ENCODE measurements around the gene C11orf42.

C11orf42 gene, protein sequence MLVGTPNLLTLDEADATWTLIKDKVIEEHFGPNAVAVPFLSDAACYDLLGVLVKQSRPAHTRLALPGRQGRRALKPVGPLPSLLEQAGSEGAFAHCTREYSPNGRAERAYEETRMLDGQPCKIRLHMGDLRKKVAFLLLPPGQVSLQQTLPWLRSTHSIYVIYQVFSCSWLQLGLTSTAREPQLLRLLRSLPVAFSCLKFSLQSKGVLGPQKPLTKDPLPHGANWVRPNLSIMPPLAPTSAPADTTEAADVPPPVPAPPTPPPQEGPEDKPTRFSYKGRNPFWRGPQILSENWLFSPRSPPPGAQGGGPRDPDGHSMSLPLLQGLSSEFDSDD

DNA sequence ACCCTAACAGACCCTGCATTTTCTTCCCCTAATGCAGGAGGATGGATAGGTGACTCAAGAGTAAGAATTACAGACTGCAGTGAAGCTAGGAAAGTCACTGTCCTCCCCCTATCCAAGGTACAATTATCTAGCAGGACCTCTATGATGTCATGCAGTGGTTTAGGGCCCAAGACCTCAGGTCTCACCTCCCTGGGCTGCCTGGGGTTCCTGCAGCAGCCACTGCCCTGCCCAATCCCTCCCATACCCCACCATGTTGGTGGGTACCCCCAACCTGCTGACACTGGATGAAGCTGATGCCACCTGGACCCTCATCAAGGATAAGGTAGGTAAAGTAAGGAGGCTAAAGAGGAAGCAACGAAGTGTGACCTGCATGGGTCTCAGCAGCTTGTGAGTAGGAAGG, at the start of gene C11orf42:
Gene C11orf42 (plus strand): TSS at position 192 of the 400 bp plus-strand sequence. CDS start 59 bp downstream, at position 251.
- DNase-seq (ENCODE audit: low read depth), result no peak

DNA sequence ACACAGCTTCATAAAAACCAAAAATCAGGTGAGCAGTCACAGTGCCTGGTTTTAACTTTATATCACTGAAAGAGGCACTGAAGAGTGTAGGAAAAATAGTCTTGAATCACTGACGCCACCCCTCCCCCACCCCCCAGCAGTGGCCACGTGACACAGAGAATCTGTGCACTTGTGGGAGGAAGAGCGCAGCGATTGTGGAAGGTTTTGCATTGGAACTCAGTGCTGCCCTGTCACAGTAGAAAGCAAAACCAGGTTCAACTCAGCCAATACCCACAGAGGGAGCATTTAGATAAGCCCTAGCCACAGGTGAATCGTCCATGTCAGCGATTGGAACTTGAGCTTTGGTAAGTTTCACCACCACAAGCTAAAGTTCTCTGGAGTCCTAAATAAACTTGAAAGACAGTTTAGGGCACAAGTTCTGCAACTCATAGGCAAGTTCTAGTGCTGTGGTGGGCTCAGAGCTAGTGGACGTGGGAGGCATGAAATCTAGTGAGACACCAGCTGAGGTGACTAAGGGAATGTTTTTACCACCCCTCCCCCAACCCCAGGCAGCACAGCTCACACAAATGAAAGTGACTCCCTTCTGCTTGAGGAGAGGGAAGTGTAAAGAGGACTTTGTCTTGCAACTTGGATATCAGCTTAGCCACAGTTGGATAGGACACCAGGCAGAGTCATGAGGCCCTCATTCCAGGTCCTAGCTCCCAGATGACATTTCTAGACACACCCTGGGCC, 48.6 kb upstream of the C11orf42 start:
- no peak for DNase-seq (ENCODE audit: low read depth)

DNA sequence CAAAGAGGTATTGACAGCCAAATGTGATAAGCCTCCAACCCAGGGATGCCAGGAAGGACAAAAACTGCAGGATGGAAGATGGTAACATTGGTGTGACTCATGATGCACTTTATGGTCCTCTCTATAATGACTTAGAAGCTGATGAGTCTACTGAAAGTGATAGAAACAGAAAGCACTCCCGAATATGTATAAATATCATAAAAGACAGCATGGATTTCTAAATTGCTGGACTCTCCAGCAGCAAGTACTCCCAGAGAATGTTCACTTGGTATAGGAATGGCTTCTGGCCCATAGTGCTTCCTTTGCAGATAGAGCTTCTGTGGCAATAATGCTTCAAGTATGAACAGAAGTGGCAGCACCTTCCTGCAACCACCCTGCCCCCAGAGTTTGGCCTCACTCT, 35.1 kb upstream of the C11orf42 start, which contains the start of gene OR52B2:
Gene OR52B2 (minus strand): TSS at position 101 of the 400 bp plus-strand sequence. CDS start 0 bp downstream, at position 101.
- no peak for DNase-seq (ENCODE audit: low read depth)

DNA sequence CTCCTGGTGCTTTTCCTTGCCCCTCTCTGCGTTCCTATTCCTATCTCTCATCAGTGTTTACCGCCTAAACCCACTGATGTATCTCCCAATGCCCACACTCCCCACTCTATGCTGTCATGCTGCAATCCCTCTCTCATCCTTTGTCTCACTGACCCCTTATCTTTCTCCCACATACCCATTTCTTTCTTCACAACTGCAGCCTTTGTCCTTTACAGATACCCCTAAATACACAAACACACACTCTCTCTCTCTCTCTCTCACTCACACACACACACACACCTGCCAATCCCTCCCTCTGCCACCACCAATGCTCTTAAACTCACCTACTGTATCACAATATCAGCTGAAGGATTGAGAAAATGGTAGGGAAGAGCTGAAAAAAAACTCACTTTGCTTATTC, 29.9 kb upstream of the C11orf42 start:
- no peak for DNase-seq (ENCODE audit: low read depth)

DNA sequence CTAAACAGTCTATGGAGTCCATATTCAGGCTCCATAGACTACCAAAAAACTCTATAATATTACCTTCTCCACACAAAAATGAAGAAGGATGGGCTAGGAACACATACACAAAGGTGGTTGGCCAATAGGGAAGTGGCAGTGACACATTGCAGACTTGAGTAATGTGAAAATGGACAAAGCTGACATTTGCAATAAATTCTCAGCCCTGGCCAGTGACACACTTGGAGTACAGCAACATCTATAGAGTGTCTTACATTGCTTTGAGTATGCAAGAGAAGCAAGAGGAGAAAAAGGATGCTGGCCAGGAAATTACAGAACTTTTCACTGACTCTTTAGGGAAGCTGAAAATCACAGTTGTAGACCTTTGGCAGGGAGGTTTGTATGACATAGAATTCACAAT, 13.6 kb upstream of the C11orf42 start:
- DNase-seq (ENCODE audit: low read depth), result no peak

DNA sequence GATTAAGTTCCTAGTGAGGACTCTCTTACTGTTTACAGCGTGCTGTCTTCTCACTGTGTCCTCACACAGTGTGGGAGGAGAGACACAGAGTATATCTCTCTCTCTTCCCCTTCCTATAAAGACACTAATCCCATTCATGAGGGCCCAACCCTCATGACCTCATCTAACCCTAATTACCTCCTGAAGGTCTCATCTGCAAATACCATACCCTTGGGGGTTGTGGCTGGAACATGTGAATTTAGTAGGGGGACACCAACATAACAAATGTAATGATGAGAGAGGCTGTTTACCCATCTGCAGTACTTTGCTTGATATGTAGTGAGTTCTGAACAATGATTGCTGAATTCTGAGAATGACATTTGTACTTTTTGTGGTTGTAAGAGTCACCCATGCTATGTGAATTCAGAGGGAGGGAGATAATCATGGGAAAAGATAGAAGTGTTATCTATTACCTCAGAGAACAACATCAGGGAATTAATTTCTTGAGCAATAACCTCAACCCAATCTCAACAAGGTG, 11.2 kb upstream of the C11orf42 start:
- no peak for DNase-seq (ENCODE audit: low read depth)

DNA sequence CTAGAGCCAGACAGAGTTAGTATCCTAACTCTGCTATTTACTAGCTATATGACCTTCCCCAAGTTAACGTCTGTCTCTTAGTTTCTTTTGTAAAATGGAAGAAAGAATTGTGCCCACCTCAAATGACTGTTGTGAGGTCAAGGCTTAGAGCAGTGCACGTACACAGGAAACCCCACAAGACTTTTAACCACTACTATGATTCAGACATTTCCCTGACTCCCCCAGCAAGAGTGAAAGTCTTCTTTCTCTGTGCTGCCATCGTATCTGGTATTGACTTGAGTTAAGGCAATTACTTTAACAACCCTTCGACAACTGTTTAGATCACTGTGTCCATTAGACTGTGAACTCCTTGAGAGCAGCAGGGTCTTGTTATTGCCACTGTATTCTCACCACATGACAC, 9.0 kb upstream of the C11orf42 start:
- DNase-seq (ENCODE audit: low read depth), result no peak

DNA sequence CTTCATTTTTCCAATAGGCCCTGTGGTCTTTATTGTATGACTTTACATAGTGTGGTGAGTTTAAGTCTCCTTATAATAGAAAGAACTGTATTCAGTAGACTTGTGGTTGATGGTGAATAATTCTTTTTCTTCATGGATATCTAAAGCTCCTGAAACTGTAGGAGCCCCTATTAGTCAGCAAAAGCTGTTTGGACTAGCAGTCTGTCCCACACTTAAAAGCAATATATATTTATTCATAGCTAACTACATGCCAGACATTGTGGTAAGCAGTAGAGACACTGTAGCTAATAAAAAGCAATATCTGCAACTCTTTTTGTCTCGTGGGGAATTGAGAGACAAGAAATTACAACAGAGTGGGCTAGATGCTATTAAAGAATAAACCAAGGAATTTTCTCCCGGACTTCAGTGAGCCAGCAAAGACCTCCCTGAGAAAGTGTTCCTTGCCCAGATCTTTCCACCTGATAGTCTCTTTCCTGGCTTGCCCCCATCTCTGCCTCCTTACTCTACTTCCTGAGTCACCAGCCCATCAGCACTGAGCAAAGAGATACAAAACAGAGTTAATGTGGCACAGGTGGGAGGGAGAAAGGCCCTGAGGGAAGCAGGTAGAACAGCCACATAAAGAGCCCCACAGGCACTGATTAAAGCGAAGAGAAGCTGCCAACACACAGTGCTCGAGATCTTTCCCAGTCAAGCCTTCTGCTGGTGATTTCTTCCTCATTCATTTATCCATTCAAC, 7.7 kb upstream of the C11orf42 start:
- DNase-seq (ENCODE audit: low read depth), result no peak

DNA sequence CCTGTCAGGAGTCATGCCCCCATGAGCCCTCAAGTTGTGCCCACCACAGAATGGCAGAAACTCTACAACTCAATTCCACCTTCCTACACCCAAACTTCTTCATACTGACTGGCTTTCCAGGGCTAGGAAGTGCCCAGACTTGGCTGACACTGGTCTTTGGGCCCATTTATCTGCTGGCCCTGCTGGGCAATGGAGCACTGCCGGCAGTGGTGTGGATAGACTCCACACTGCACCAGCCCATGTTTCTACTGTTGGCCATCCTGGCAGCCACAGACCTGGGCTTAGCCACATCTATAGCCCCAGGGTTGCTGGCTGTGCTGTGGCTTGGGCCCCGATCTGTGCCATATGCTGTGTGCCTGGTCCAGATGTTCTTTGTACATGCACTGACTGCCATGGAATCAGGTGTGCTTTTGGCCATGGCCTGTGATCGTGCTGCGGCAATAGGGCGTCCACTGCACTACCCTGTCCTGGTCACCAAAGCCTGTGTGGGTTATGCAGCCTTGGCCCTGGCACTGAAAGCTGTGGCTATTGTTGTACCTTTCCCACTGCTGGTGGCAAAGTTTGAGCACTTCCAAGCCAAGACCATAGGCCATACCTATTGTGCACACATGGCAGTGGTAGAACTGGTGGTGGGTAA, 6.1 kb upstream of the C11orf42 start, which contains the start of gene OR52W1:
Gene OR52W1 (plus strand): TSS at position 51 of the 637 bp plus-strand sequence. CDS start 0 bp downstream, at position 51.
- no peak for DNase-seq (ENCODE audit: low read depth)

DNA sequence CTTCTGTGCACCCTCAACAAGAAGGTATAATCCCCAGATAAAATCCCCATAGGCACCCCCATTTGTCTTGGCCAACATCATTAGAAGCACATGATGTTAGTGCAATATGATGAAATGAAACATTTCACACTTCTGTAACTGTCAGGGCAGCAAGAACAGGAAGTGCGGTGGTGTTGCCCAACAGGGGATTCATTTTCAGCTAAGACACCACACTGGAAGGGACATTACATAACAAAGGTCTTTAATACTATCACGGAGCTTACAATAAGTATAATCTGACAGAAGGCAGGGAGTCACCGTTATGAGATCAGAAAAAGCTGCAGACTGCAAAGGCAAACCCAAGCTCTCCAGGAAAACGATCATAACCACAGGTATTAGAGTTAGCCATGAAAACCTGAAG, 4.4 kb upstream of the C11orf42 start:
- DNase-seq (ENCODE audit: low read depth), result no peak

DNA sequence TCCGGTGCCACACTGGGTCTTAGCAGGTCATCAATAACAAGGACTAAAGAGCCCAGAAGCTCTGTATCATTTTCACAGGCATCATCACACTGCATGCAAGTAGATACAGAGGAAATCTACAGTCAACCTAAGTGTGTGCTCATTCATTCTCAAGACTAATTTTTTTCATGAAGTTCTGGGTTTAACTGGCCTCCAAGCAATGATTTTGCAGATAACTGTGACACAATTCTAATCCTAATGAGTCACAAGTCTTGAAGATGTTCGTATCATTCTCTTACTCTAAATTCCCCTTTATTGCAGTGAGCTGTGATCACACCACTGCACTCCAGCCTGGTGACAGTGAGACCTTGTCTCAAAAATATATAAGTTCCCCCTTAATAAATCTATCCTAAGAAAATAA, 3.9 kb upstream of the C11orf42 start:
- no peak for DNase-seq (ENCODE audit: low read depth)

DNA sequence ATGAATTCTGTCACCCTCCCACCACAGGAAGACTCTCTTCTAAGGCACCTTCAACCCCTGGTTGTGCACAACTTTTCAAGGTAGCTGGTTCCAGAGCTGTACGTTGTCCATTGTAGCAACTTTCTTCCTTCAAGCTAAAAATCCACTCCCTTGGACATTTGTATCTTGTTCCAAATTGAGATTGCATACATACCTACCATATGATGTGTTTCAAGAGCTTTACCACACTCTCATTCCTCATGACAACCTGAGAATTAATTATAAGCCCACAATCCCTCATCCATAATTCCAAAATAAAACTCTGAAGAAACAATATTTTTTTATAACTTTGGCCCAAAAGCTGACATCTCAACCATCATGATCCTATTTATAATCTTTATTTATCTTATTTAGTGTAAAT, 3.3 kb upstream of the C11orf42 start:
- no peak for DNase-seq (ENCODE audit: low read depth)

DNA sequence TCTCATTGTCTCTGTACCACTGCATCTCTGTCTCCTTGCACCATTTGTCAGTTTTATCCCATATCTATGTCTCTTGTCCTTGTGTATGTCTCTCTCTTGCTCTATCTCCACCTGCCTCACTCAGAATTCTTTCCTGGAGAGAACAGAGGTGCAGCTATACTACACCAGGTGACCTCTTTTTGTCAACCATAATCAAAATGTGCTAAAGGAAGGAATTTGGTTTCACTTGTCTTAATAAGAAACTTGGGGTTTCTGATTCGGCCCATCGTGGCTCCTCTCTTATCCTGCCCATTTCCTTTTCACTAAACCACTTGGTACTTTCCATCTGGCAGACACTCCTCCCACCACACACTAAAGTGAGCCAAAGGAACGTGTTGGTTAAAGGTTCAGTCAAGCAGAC, 2.0 kb upstream of the C11orf42 start:
- no peak for DNase-seq (ENCODE audit: low read depth)

DNA sequence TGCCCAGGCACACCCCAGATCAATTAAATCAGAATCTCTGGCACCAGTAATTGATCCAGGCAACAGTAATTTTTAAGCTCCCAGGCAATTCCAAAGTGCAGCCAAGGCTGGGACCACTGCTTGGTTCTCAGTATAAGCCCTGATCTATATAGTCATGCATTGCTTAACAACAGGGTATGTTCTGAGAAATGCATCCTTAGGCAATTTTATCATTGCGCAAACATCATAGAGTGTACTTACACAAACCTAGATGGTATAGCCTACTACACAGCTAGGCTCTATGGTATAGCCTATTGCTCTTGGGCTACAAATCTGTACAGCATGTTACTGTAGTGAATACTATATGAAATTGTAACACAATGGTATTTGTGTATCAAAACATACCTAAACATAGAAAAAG, 651 bp upstream of the C11orf42 start:
- no peak for DNase-seq (ENCODE audit: low read depth)

DNA sequence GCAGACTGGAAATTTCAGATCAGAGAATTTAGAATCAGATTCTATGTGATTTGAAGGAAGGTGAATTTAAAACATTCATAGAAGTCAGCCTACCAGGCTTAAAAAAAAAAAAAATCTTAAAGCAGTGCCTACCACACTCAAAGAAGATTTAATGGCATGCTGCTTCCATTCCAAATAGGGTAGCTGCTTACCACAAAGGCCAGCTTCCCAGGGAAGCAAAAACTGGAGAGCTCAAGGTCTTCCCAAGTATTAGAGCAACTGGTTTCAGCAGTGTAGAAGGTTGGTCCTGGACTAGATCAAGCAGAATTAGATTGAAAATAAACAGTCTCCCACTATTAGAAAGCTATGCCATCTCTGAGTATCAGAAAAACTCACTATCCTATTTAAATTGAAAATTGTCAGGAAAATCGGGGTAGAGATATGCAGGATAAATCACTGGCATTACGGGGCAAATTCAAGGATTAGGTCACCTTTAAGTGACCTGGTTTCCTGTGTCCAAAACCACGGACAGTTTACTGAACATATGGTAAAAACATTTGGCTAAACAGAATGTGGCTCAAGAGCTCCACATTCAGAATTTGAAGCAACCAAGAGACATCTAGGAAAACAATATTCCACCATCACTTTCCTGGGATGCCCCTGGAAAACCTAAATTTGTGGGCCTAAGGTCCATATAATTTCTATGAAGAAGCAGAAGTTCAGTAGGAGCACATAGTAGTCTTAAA, 1.3 kb downstream of the C11orf42 start:
- no peak for DNase-seq (ENCODE audit: low read depth)

DNA sequence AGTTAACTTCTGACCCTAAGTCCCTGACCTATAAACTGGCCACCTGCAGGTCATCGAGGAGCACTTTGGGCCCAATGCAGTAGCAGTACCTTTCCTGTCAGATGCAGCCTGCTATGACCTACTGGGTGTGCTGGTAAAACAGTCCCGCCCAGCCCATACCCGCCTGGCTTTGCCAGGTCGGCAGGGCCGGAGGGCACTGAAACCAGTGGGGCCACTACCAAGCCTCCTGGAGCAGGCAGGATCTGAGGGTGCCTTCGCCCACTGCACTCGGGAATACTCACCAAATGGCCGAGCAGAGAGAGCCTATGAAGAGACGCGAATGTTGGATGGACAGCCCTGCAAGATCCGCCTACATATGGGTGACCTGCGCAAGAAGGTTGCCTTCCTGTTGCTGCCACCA, 4.4 kb downstream of the C11orf42 start:
- no peak for DNase-seq (ENCODE audit: low read depth)

DNA sequence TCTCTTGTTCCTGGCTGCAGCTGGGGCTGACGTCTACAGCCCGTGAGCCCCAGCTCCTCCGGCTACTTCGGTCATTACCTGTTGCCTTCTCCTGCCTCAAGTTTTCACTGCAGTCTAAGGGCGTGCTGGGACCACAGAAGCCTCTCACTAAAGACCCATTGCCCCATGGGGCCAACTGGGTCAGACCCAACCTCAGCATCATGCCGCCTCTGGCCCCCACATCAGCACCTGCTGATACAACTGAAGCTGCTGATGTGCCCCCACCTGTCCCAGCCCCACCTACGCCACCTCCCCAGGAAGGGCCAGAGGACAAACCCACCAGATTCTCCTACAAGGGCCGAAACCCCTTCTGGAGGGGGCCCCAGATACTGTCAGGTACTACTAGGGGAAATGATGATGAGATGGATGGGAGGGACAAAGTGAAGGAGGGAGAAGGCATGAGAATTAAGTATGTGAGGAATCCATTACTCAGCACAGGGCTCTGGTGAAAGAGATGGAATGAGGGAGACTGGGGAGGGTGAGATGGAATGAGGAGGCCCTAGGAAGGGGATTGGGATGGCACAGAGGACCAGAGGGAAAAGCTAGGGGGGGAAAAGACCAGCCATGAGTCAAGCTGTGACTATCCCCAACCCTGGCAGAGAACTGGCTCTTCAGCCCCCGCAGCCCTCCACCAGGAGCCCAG, 5.1 kb downstream of the C11orf42 start:
- DNase-seq (ENCODE audit: low read depth), result no peak

DNA sequence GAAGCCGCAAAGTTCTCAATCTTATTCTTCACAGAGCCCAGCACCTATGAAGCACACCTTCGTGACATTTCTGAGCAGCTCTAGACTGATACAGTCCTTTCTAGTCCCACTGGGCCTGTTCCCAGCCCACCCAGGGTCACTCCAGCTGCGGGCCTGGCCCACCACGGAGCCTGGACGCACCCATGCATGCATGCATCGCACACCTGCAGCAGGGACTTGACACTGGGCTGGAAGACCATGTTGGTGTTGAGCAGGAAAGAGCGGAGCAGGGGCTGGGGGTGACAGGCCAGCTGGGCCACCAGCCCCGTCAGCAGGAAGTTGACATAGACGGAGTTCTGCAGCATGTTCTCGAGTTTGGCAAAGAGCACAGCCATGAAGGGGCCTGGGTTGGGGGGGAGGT, 9.2 kb downstream of the C11orf42 start:
- no peak for DNase-seq (ENCODE audit: low read depth)

DNA sequence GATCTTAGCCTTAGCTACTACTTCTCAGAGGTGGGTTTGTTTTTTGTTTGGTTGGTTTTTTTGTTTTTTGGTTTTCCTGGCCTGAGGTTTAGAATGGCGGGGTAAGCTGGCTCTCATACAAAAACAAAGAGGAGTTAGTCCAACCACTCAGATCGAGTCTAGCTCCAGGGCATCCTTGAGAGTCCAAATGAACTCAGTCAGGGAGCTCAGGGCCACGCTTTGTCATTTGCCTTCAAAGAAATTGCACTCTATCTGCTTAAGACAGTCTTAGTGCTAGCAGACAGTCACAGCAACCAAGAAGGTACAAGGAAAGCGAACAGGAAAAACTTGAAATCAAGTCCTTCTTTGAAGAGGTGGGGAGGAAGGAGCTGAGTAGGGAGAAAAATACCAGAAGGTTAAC, 11.1 kb downstream of the C11orf42 start:
- DNase-seq (ENCODE audit: low read depth), result no peak

DNA sequence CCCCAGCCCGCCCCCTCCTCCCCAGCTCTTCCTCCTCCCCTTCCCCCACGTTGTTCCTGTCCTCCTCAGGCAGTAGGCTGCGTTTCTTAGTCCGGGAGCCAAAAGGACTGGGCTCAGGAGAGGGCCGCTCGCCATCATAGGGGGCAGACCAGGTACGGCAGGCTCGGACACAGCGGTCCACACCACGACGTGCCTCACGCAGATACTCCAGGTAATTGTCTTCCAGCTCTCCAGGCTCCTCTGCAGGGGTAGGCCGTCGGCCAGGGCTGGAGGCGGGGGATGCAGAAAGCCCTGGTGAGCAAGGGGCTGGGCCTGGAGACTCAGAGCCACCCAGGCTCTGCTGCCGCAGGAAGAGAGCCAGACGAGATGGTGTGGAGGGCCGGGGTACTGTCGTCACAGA, 12.4 kb downstream of the C11orf42 start:
- DNase-seq (ENCODE audit: low read depth), result no peak

DNA sequence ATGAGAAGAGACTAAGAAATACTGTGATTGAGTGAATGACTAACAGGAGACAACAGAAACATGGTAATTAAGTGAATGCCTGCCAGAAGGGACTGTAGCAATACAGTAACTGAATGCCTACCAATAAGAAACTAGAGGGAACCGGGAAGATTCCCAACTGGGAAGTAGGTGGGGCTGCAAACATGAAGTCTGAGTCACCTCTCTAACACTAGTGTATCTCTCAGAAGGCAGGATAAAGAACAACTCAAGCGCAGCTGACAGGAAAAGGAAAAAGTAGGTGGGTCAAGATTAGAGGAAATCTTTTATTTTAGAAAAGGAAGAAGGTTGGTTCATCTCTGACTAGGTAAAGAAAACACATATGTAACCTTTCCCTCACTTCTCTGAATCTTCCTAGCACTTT, 14.0 kb downstream of the C11orf42 start:
- DNase-seq (ENCODE audit: low read depth), result no peak

Data from HS-27A (cell line).